GM19438 (cell line): Measurements from ENCODE around the gene CITED2.

ENCODE experiments used
- ATAC-seq: cut with Tn5 transposase; IDR thresholded peaks from one replicate; pipeline ENCODE4 v1.9.1; 2021; ENCODE audit warnings: low read depth; ENCODE audit not compliant: unreplicated experiment

CITED2 gene

DNA sequence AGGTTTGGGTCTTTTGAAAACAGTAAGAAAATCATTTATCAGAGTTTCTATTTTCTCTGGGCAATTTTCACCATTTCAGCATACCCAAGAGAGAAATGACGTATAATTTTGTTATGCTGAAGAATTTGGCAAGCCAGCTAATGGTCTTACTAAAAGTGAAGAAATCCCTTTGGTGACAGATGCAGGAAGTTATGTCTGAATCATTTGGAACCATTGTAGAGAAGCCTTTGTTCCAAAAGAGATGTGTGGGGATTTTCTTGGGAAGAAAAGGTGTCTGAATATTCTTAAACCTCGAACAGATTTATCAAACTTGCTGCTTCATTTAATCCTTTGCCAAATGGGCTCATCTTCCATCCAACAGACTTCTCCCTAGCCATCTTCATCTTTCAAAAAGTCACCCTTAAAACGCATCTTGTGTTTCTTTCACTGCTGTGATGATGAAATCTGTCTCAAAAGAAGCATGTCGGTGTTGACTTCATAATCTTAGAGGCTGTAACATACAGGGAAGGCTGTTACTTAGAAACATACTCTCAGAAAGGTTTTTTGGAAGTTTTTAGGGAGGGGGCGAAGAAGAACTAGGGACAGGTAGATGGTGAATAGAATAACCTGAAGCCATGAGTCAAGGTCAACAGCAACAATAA is 39.5 kb downstream of the CITED2 start:
- ATAC-seq, result no peak

DNA sequence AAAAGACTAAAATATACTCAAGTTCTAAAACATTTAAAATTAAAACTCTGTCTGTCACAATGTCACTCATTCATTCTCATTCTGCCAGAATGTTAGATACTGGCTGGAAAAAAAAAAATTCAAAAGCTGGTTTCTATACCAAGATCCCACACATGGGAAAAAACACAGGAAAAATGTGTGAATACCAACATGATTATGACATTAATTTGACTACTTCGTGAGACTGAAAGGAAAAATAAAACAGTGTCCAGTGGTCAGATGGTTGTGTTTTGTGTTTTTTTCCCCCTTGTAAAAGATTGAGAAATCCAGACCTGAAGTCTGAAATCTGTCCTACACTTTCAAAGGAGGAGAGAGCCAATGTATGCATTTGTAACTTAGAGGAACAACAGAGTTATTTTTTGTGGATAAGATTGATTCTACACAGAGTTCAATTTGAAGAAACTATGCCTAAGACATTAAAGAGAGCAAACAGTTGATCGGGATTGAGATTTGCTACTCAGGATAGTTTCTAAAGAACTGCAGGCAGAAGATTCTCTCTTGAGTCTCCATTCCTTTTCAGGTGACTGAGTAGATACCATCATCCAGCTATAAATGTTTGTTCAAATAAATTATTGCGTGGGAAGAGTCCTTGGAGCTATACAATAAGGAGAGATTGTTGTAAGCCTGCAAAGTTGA is 43.5 kb downstream of the CITED2 start:
- ATAC-seq, result no peak

DNA sequence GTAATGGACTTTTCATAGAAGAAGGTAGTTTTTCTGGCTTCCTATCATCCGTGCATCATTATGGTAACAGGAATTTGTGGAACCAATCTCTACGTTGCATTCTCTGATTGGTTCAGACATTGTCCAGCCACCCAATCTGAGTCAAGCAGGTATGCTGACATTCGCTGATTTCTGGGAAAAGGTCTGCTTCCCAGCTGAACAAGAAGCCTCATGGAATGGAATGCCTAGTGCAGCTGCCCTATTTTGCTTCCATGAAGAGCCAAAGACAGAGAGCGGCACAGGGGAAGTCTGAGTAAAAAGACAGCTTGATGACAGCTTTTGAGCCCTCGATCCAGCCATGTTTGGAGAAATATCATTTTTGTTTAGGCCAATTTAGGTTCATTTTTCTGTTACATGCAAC is 44.1 kb downstream of the CITED2 start:
- no peak for ATAC-seq

DNA sequence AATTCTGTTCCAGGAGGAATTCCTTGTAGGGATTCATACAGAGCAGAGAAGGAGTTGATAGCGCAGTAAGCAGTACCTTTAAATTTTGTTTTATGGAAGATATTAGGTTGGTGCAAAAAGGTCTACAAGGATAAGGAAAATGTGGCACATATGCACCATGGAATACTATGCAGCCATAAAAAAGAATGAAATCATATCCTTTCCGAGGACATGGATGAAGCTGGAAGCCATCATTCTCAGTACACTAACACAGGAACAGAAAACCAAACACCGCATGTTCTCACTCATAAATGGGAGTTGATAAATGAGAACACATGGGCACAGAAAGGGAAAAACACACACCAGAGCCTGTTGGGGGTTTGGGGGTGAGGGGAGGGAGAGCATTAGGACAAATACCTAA is 45.2 kb downstream of the CITED2 start:
- ATAC-seq, result no peak

DNA sequence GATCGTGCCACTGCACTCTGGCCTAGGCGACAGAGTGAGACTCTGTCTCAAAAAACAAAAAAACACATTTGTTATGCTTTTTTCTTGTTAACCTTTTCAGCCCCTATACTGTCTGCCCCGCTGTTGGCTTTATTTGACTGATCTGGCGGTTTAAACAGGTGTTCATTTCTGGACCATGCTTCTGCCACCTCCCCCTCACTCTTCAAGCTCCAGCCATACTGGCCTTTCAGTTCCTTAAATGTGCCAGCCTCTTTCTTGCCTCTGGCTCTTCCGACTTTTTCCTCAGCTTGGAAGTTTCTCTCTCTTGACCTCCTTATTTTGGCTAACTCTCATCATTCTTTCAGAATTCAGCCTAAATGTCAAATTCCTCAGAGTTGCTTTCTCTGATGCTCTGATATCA is 47.4 kb downstream of the CITED2 start:
- no peak for ATAC-seq

DNA sequence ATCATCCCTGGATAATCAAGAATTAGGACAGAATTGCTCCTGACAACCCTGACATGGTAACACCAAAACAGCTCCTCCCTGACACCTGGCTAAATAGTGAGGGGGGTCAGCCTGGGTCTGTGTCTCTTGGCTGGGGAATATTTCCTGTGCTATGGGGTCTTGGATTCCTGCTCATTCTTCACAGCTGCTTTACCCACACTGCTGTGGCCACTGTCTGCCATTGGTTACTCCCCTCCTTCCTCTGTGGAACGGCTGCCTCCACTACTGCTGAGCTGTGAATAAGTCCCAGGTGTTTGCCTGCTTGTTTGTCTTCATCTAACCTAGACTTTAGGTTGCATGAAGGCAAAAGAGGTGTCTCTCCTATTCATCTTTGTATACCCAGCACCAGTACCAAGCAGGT is 48.8 kb downstream of the CITED2 start:
- ATAC-seq, result no peak

DNA sequence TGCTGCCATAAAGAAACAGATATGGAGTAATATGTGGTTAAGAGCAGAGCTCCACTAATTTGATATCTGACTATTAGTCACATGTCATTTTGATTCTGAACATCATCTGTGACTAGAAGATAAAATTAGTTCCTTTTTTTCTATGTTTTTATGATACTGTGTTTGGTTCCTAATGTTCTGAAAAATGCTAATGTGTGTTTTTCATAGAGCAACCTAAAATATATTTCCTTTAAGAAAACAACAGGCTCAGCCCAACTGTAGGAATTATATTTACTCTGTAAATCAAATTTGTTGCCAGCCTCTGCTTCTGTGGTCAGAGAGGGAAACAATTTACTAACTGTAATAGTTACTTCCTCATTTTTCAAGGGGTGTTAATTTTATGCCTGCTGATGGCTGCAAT is 49.3 kb downstream of the CITED2 start:
- ATAC-seq, result peak; percentile 36

DNA sequence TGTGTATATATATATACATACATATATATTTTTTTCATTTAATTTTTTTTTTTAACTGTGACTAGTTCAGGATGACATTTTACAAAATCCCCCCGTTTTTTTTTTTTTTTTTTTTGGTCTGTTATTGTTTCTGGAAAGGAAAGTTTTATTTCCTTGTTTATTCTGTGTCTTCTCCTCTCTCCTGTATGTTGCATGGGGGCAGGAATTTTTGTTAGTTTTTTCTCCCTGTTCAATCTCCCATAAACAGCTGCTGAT is 50.2 kb downstream of the CITED2 start:
- ATAC-seq, result no peak

DNA sequence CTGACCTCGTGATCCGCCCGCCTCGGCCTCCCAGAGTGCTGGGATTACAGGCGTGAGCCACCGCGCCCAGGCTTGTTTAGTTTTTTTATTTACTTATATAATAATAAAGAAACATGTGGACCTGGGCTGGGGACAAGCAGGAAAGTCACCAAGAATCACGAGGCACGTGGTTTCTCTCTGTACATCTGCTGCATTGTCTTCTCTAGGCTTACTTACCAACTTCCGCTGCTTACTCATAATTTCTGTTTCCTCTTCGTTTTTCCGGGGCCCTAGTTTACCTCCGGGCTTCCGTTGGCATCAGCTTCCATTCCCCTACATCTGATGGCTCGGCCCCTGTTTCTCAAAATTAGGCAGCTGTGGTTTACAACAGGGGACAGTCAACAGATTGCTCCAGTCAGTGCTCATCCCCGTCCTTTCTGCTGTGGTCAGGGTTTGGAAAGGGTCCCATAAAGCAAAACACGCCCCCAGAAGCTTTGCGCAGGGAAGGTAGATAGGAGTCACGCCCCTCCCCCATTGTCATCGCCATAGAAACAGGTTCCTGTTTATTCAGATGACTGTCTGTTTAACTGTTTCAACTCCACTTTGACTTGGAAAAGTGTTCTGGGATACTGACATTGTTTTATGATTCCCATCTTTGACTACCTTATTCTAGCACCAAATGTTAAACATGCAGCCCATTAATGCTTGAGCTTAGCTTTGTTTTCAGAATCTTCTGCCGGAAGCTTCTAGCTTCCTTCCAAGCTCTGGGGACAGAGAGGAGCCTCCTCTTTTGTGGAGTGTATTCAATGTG is 50.7 kb downstream of the CITED2 start:
- peak; percentile 34 for ATAC-seq
